ENCODE results near the gene TBC1D17. TPM values are rescaled to one million over a fixed set of nuclear protein-coding genes. Genes with fewer than 3 reads are reported as not detected.

TBC1D17 gene
- total and polyA plus RNA-seq, 2 experiments from 2014 or later, result 6.6 to 32.4 TPM

DNA sequence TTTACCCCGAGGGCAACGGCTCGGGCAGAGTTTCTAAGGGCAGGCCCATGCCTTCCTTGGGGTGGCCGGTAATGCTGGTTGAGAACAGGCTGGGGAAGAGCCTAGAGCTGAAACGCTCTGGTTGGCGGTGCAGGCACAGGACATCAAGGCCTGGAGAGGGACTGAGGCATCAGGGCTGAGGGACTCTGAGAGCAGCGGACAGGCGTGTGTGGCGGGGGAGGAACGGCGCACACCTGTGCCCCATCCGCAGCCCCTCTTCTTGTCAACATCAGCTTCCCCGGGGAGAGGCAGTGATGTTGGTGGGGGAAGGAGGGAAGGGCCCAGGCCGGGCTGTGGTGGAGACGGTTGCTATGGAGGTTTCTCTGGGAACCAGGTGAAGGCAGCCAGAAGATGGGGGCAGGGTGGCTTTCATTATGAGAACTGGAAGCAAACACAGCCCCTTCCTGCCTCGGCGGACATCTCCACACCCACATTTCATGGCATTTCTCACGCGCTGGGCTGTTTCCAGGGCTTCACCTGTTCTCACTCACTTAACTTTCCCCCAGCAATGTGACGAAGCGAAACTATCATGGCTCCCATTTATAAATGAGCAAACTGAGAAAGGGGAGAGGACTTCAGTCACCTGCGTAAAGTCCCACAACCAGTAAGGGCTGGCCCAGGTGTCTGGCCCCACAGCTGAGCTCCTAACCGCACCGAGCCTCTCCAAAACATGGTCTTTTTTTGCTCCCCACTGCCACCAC is 43.3 kb downstream of the TBC1D17 start:
- H4K20me1 ChIP-seq (ENCODE audit: insufficient read depth), result no peaks in the 10 kb centered on the region
- 82 to 87% methylated on average over 21 to 24 of the region's 24 CpGs for WGBS, 2 experiments (ENCODE audit: low coverage in 1 of 2, low lambda C conversion rate in 2 of 2, missing lambda C conversion rate in 2 of 2)
- H3K79me2 ChIP-seq (ENCODE audit: insufficient read depth), result peaks cover 95% of the 10 kb centered on the region
- no peak overlapping the region for H3K27ac ChIP-seq
- H3K4me2 ChIP-seq (ENCODE audit: unreplicated experiment), result no peak overlapping the region
- no peak overlapping the region for H2AFZ ChIP-seq
- peaks cover 6% of the 10 kb centered on the region; the same call in 1 of the 2 replicates for H3K36me3 ChIP-seq (ENCODE audit: low read depth)
- no peak overlapping the region for H3K9ac ChIP-seq
- TF ChIP-seq EZH2 (IDR thresholded peaks at IDR 0.05; ENCODE audit: insufficient read depth, poor library complexity, severe bottlenecking) (no peak), EZH2phosphoT487 (IDR thresholded peaks at IDR 0.05; ENCODE audit: insufficient read depth, low read depth) (no peak)
- H3F3A ChIP-seq (ENCODE audit: insufficient read depth), result peaks cover 4% of the 10 kb centered on the region; the same call in 1 of the 2 replicates
- no peaks in the 10 kb centered on the region for H3K27me3 ChIP-seq (replicated peaks; ENCODE audit: insufficient read depth)
- no peaks in the 10 kb centered on the region for H3K9me3 ChIP-seq (ENCODE audit: low read depth)
- no peaks in the 10 kb centered on the region for H3K9me2 ChIP-seq (ENCODE audit: insufficient read depth)
- in situ Hi-C loops (cut with MboI), result no loop called here
- DNase-seq, result no peak
- no peak overlapping the region for H3K4me3 ChIP-seq
- peaks cover 12% of the 10 kb centered on the region for H3K4me1 ChIP-seq (ENCODE audit: insufficient read depth)

DNA sequence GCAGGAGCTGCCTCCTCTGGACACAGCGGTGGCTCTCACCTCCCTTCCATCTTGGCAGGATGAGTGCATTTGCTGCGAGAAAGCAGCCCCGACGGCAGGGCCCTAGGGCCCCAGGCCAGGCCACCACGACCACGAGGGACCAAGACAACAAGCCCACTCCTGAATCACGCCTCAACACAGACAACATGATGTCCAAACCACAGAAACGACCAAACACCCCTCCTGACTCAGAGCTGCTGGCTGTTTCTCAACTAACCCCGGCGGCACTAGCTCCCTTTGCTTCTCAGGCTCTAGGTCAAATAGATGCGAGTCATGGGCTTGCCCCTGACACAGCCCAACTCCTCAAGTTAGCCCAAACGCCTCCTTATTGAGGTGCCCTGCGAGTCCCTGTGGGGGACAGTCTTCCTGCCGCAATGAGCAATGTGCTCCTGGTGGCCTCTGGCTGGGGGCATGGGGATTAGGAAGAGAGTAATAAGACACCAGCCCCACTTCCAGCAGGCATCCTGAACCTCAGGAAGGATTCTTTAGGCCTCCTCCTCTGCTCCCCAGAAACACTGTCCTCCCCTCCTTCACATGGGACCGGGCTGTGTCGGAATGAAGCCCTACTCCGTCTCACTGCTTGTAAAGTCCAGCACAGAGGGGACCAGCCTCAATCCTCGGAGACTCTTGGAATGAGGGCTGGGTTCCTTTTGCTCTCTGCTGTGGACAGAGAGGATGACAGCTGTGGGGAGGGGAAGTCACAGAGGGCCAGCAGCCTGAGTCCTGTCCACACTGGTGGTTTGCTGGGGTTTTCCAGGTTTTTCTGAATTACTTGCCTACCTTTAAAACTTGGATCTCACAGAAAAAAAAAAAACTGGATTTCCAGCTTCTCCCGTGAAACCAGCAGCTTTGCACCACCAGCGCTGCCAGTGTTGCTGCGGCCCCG is 44.6 kb downstream of the TBC1D17 start:
- no peaks in the 10 kb centered on the region for H4K20me1 ChIP-seq (ENCODE audit: insufficient read depth)
- H3K9me2 ChIP-seq (ENCODE audit: insufficient read depth), result no peaks in the 10 kb centered on the region
- in situ Hi-C loops (cut with MboI), result no loop called here
- H3K36me3 ChIP-seq (ENCODE audit: low read depth), result peaks cover 7% of the 10 kb centered on the region; the same call in 1 of the 2 replicates
- 54% methylated on average over 22 of the region's 22 CpGs for WGBS, 2 experiments (ENCODE audit: low coverage in 1 of 2, low lambda C conversion rate in 2 of 2, missing lambda C conversion rate in 2 of 2)
- no peaks in the 10 kb centered on the region for H3K27me3 ChIP-seq (replicated peaks; ENCODE audit: insufficient read depth)
- TF ChIP-seq EZH2phosphoT487 (IDR thresholded peaks at IDR 0.05; ENCODE audit: insufficient read depth, low read depth) (no peak), EZH2 (IDR thresholded peaks at IDR 0.05; ENCODE audit: insufficient read depth, poor library complexity, severe bottlenecking) (no peak)
- H3K79me2 ChIP-seq (ENCODE audit: insufficient read depth), result peaks cover 97% of the 10 kb centered on the region
- DNase-seq, result peak; percentile 86
- H3K9me3 ChIP-seq (ENCODE audit: low read depth), result no peaks in the 10 kb centered on the region
- peak overlapping the region; percentile 72 for H3K4me2 ChIP-seq (ENCODE audit: unreplicated experiment)
- peaks cover 12% of the 10 kb centered on the region for H3K4me1 ChIP-seq (ENCODE audit: insufficient read depth)
- H3K27ac ChIP-seq, result peak overlapping the region; percentile 72
- peaks cover 4% of the 10 kb centered on the region; the same call in 1 of the 2 replicates for H3F3A ChIP-seq (ENCODE audit: insufficient read depth)
- H3K9ac ChIP-seq, result peak overlapping the region; percentile 56
- no peak overlapping the region for H3K4me3 ChIP-seq
- no peak overlapping the region for H2AFZ ChIP-seq

DNA sequence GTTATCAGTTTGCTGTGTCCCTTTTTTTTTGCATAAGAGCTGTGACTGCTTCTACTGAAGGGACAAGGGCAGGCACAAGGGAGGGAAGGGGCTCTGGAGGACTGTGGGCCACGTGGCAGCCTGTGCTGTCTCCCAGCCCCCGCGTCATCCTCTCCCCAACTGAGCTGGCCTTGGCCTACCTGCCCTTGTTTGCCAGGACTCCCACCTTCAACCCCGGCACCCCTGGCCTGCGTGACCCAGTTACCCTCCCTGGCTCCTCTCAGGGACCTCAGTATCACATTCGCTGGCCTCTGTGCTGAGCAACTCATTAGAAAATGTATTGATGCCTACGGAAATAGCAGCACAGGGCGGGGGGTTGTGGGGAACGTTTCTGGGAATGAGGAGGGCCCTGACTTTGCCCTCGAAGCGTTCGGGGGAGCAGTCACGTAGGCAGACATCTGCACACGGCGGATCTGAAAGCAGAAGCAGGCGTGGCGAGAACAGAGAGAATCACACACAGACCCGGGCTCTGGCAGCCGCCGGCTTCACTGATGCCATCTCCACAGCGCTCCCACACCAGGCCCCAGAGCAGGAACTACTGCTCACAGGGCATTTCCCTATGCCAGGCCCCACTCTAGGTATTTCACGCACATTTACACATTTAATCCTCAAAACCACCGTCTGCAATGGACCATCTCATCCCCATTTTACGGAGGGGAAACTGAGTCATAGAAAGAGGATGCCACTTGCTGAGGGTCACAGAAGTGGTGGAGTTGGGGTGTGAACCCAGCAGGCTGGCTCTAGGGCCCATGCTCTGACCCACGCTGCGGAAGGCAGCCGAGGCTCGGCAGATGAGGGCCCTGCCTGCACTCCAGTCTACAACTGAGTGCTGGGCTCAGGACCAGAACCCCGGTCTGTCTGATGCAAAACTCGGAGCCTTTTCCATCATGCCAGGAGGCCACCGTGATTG is 45.8 kb downstream of the TBC1D17 start:
- Histone ChIP-seq H4K20me1 (ENCODE audit: insufficient read depth) (no peaks in the 10 kb centered on the region), H3K4me2 (ENCODE audit: unreplicated experiment) (no peak overlapping the region), H3K9me3 (ENCODE audit: low read depth) (no peaks in the 10 kb centered on the region), H3K27ac (no peak overlapping the region), H3K4me1 (ENCODE audit: insufficient read depth) (peaks cover 19% of the 10 kb centered on the region), H3K4me3 (no peak overlapping the region), H3K36me3 (ENCODE audit: low read depth) (peaks cover 7% of the 10 kb centered on the region; the same call in 1 of the 2 replicates), H3K27me3 (replicated peaks; ENCODE audit: insufficient read depth) (no peaks in the 10 kb centered on the region), H3K79me2 (ENCODE audit: insufficient read depth) (peaks cover 97% of the 10 kb centered on the region), H3K9me2 (ENCODE audit: insufficient read depth) (no peaks in the 10 kb centered on the region), H3F3A (ENCODE audit: insufficient read depth) (peaks cover 11% of the 10 kb centered on the region), H2AFZ (no peak overlapping the region), H3K9ac (no peak overlapping the region)
- no peak for TF ChIP-seq EZH2 (IDR thresholded peaks at IDR 0.05; ENCODE audit: insufficient read depth, poor library complexity, severe bottlenecking)
- no peak for TF ChIP-seq EZH2phosphoT487 (IDR thresholded peaks at IDR 0.05; ENCODE audit: insufficient read depth, low read depth)
- in situ Hi-C loops (cut with MboI), result no loop called here
- DNase-seq, result no peak
- WGBS, 2 experiments (ENCODE audit: low coverage in 1 of 2, low lambda C conversion rate in 2 of 2, missing lambda C conversion rate in 2 of 2), result 80 to 87% methylated on average over 31 of the region's 31 CpGs

Measured in GM23248 (cell line).